HT1080 (cell line): ENCODE results near the gene AAGAB. TPM values are rescaled to one million over a fixed set of nuclear protein-coding genes. Genes with fewer than 3 reads are reported as not detected.
A peak's percentile ranks its signal among the peaks of the same experiment; 100 is the strongest.

Experiments used
- DNase-seq: peaks from one replicate; pipeline ENCODE4 v3.0.0-alpha.2; 2015; ENCODE audit warnings: low read depth
- total RNA-seq: library from RNA; depleted of rRNA; stranded (reverse); fragments of >200 nt; shearing (Covaris generic); gene quantifications from 2 replicates; pipeline ENCODE4 v1.2.3, GENCODE V29; 2014

Gene AAGAB
- total RNA-seq, 1 experiment from 2014 or later = 48.1 TPM

DNA sequence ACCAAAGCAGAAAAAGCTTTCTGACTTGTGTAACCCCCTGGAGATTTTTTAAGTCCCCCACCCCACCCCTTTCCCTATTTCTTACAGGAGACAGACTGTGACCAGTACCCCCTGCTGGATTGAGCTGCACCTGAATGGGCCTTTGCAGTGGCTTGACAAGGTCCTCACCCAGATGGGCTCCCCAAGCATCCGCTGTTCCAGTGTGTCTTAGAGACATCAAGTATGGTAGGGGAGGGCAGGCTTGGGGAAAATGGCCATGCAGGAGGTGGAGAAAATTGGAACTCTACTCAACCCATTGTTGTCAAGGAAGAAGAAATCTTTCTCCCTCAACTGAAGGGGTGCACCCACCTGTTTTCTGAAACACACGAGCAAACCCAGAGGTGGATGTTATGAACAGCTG, 64.1 kb downstream of the AAGAB start:
- DNase-seq = no peak

DNA sequence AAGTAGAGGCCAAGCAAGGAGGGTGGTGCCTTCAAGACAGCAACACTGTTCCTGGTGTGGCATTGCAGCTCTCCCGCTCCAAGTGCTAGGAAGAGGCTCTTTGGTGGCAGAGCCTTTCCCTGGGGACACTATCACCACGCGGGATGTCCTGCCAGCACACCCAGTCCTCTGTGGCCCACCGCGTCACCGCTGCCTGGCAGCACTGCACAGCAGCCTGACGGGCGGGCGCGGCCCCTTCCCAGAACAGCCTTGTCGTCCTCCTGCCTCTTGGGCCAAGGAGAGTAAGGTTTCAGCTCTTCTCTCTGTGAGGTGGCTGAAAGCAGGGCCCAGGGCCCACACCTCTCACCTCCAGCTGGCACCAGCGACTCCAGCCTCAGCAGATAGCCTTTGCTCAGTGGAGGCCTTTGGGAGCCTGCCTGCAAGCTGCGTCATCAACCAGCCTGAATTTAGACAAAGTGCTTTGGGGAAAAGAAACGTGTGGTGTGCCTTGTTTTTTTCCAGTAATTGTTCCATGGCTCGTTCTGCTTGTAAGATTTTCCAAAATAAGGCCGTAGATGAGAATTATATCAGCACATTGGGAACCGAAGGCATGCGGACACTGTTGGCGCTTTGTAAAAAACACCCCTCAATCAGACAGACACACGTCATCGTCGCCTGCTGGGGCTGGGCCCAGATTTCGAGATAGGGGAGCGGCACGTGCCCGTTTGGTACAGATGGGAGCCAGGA, 65.0 kb downstream of the AAGAB start:
- DNase-seq = no peak

DNA sequence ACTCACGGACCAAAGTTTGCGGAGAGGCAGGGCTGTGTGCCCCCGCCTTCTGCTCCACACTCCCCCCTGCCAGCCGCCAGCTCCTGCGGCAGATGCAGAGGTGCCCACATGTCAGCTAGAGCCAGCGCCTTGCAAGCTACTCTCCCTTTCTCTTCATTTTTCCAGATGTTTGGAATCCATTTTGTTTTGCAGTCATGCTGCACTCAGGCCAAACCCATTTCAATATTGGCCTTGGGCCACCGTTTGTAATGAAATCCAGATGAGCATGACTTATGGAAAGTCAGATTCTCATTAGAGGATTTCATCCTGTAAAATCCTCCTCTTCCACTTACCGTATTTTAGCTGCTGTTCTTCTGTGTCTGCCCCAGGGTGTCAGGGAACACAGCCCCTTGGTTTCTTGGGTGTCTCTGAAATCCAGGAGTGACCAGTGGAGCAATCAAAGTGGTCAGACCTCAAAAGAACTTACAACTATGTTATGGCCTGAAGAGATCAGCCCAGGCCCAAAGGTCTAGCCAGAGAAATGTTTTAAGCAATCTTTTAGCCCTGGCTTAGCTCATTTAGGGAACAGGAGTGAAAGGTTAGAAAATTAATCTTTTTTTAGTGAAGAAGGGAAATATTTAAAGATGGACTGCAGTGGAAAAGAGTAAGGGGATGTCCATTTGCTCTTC, 65.8 kb downstream of the AAGAB start:
- DNase-seq = no peak

DNA sequence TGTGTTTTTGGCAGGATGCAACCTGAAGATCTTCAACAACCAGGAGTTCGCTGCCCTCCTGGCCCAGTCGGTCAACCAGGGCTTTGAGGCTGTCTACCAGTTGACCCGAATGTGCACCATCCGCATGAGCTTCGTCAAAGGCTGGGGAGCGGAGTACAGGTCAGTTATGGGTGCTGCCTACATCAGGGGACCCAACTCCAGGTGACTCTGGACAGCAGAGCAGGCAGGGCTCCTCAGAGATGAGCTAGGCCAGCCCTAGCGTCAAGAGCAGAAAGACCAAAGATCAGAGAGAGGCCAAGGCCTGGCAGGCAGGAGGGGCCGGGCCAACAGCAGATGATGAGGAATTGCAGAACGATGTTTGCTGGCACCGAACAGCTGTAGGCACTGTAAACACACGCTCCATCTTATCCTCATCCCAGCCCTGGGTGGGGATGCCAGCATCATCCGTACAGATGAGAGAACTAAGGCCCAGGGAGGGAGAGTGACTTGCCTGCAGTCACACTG, 67.1 kb downstream of the AAGAB start:
- no peak for DNase-seq

DNA sequence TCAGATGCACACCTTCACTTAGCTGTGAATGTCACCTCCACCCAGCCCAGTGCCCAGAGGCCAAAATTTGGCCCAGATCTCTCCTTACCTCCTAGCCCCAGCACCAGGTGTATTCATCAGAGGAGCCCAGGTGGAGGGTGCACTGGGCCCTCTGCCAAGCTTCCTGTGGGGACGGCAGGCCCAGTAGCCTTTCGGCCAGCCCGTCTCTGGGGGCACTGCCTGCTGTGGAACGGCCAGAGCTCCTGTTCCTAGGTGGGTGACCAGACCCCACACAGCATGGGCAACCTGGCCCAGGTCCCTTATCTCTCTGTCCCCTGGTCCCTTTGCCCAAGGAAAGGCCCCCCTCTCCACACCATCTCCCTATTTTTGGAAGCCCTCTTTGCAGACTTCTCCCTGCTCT, 67.8 kb downstream of the AAGAB start:
- DNase-seq = no peak

DNA sequence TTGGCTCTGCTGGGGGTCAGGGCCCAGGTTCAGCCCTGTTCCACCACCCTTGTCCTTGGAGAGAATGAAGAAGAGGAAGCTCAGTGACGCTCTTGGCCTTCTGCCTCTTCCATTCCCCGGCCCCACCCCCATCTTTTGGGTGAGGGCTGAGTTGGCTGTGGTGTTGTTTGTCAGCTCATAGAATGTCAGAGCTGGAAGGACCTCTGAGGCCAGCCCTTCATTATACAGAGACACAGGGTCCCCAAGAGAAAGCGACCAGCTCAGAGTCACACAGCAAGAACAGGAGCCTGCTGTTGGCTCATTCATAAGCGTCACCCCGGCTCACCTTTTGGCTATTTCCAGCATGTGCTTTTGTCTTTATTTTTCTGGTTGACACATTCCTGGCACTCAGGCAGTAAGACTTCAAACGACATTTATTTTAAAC, 68.2 kb downstream of the AAGAB start:
- DNase-seq = no peak

DNA sequence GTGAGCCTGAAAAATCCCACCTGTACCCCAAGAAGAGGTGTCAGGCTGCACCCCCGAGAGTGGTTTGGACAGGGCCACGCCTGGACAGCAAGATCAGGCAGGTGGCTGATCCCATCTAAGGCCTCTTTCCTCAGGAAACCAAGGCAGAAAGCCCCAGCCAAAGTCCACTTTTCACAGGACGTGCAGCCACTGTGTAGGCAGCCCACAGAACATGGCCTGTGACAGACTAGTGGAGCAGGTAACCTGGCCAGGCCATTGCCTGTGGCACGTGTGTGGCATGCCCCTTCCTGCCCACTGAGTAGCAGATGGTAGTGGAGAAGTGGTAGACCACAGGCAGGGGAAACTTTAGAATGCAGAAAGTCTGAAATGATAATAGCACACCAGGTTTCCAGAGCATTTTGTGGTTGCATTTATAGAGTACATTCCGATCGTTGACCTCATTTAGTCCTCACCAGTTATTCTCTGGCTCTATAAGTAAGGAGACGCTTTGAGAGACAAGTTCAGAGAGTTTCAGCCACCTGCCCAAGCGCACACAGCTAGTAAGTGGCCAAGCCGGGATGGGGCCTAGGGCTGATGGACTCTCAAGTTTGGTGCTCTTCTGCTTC, 68.7 kb downstream of the AAGAB start:
- DNase-seq = no peak

DNA sequence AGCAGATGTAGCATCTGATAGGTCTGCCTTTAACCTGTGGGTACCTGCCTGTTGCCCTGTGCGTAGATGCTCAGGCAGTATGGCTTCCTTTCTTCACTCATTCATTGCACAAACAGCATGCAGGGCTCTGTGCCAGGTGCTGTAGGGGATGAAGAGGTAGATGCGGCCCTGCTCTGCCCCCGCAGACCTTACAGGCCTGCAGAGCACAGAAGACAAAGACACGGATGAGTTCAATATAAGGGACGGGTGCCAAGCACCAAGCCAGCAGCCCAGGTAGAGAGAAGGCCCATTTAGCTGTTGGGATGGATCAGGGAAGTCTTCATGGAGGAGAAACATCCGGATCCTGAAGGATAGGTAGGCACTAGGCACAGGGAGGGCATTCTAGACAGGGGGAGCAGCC, 69.4 kb downstream of the AAGAB start:
- no peak for DNase-seq

DNA sequence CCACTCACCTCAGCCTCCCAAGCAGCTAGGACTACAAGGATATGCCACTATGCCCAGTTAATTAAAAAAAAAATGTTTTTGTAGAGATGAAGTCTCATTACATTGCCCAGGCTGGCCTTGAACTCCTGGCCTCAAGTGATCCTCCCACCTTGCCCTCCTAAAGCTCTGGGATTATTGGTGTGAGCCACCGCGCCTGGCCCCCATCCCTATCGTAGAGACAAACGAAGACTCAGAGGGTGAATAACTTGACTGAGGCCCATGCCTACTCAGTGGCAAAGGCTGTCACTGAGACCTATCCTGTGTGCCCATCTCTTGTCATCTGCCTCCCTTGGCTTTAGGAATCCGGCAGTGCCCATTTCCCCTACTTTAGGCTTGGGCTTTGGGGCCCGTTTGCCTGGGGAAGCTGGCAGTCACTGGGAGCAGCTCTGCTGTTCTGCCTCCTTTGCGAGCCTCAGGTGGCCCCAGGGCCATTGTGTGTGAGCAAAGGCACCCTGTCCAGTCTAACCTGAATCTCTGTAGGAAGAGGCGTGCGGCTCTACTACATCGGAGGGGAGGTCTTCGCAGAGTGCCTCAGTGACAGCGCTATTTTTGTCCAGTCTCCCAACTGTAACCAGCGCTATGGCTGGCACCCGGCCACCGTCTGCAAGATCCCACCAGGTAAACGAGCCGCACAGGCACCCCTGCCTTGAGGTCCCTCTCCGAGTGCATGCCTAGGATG, 70.1 kb downstream of the AAGAB start:
- DNase-seq = no peak

DNA sequence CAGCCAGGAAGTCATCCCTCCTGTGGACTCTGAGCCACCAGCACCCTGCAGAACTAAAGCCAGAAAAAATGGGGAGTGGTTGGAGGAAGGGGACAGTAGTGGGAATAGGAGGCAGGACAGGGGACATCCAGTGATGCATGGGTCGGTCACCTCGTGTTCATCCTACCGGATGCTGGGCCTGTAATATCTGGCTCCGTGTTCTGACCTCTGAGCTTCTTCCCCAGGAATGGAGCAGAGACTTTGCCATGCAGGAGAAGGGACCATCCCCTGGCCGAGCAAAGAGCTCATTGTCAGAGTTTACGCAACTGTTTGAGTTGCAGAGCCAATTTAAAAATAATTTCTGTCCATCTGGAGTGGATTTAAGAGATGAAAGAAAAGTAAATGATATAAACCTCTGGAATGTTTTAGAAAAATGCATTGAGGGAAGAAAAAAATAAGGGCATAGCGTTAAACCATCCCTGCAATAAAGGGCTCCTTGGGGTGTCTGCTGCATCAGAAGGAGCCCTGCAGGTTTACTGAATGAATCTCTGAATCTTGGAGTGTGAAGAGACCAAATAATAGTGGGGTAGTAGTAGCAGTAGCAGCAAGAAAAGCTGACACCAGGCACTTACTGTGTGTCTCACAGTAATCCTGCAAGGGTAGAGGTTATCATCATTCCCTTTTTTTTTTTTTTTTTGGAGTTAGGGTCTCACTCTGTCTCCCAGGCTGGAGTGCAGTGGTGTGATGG, 70.9 kb downstream of the AAGAB start:
- DNase-seq = no peak

DNA sequence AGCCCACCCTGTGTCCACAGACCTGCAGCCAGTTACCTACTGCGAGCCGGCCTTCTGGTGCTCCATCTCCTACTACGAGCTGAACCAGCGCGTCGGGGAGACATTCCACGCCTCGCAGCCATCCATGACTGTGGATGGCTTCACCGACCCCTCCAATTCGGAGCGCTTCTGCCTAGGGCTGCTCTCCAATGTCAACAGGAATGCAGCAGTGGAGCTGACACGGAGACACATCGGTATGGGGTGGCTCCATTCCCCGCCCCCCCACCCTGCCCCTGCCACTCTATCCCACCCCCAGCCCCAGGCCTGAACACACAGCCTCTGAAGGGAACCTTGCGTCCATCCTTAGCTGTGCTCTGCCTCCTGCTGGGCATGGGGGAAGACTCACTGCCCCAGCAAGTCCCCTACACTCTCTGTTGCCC, 73.2 kb downstream of the AAGAB start:
- no peak for DNase-seq

DNA sequence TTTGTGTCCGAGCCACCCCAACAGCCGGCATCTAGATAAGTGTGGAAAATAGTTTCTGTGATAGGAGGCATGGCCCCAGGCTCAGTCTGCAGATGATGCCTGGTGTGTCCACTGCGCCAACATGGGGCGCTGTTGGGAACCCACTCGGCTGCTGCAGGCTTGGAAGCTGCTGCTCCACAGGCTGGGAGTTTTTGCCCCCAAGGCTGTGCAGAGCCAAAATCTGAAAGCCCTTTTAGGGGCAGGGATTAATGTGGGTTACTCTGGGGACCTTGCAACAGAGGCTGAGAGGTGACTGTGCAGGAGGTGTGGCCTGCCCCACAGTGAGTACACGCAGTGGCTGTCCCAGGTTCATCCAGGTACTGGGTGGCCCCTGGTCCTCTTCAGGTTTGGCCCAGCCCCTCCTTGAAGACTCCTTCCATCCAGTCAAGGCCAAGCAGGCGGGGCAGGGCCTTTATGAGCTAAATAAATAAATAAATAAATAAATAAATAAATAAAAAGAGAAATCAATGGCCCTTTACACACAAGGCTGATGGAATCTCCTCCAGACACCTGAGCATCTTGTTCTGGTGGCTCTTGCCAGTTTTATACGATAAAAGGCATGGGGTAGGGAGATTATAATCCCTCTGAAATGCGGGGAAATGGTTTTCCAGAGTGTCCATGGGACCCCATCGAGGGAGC, 73.8 kb downstream of the AAGAB start:
- no peak for DNase-seq

DNA sequence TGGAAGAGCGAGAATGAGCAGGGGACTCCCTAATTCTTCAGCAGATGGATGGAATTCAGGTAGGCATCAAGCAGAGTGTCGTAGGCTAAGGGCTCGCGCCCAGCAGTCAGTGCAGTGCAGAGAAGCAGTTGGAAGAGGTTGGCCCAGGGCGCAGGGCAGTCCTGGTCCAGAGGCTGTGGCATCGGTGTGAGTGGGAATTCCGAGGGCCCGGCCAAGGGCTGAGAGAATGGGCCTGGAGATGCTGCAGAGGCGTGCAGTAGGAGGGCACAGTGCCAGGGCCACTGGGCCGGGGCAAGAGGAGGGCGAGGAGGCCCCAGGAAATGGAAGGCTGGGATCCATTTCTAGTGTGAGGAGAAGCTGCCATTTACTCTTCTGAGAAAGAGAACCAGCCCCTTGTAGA, 74.4 kb downstream of the AAGAB start:
- no peak for DNase-seq

DNA sequence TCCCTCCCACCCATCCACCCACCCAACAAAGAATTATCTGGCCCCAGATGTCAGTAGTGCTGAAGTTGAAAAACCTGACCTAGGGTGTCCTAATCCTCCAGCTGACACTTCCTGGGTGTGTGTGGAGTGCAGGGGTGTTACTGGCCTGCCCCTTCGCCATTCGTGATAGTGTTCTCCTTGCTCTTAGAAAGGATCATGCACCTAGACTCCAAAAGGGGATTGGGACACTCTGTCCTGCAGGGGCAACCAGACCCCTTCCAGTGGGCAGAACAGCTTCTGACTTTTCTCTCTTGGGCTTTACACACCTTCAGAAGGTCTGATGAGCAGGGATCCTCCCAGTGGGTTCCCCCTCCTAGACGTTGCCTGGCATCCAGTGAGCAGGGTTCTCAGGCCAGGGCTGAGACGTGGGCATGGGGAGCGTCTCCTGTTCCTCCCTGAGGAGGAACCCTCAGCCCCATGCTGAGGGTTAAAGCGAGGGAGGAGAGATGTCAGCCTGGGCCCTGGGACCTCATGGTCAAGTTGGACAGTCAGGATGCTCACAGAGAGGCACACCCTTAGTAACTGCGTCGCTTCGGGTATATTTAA, 75.0 kb downstream of the AAGAB start:
- no peak for DNase-seq

DNA sequence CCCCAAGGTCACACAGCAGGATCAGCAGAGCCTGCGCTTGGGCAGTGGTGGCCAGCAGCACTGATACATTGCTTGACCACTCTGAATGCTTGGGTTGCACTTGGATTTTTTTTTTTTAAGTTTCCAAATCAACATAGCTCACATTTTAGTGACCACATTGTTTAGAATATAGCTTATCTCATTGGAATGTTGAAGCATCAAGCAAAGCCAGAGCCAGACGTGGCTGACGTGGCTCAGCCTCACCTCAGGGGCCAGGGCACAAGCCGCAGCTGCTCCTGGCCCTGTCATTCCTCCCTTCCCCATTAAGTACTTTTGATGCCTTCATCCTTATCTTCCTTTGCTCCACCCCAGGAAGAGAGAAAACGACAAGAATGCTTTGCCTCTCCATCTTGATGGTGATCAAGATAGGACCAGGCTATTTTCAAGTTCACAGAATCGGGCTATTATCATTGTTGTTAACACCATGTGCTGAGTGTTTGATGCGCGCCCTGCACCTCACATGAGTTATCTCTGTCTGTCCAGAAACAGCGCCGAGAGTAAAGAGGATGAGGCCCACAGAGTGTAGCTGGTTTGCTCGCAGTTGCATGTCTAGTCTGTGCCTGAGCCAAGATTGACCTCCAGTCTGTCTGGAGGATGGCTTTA, 75.8 kb downstream of the AAGAB start:
- peak; percentile 98 for DNase-seq

DNA sequence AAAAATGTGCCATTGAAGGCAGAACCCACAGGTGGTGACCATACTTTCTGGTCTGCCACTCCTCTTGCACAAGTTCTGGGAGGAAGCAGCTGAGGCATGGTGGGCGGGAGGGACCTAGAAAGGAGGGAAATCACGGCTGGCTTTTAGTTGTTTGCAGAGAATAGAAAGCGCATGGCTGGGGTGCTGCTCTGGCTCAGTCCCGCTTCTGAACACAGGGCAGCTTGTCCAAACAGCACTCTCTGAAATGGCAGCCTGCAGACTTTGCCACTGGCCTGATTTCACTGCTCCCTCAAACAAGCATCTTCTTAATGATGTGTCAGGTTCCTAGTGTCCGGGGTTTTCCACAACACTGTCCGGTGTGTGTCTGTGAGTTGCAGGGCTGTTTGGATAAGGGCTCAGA, 76.7 kb downstream of the AAGAB start:
- no peak for DNase-seq

DNA sequence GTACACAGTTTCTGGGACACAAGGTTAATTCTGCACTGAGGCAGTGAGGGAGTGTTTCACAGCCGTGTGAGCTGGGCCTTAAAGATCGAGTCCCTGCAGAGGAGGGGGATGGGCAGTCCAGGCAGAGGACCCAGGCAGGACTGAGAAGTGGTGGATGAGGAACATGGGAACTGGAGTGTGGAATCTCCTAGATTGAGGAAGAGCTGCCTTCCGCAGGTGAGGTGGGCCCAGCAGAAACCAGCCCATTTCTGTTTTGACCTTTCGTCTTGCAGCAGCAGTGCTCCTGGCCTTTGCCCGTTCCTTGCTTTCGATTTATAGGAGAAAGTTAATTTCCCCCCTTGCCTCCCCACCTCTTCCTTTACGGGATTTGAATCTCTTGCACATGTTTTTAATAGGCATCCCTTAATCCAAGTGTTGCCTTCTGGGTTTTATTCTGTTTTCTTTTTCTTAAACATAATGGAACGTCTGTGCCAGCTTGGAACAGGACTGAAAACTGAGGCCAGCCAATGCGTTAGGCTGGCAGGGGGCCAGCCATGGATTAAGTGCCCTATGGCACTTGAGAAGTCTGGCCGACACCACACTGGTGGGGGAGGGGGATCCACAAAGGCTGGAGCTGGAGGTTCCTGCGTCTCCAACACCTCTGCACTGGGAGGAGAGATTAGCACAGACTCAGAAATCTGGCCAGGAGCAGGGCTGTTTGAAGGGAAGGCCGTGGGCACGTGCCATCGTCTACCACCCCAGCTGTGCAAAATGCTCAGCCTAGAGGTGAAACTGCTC, 78.1 kb downstream of the AAGAB start:
- no peak for DNase-seq

DNA sequence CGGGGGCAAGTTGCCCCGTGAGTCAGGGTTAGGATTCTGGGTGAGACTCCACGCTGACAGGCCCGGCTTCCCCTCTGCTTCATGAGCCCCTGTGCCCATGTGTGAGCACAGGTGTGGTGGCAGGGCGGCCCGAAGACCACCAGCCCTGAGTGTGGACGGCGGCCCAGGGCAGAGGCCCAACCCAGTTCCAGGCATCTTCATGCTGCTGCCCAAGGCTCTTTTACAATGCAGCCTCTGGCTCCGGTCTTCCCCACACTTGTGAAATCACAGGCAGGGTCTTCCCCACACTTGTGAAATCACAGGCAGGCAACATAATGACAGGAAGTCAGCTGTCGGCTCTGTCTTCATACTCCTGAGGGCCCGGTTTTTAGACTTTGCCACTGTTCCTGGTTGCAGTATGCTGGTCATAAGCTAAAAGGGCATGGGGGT, 78.8 kb downstream of the AAGAB start:
- no peak for DNase-seq
